IPS-11a (cell line): Measurements from ENCODE around the gene PTPRD.

Experiments
- H3K4me3 ChIP-seq: one replicate; pipeline ENCODE4 v1.5.1; 2013; ENCODE audit warnings: low read depth, low read length, control low read depth

Gene PTPRD

GRCh38 chr9:9790216-9790872, 822.5 kb downstream of the PTPRD start:
- H3K4me3 ChIP-seq = no peak overlapping the region

DNA sequence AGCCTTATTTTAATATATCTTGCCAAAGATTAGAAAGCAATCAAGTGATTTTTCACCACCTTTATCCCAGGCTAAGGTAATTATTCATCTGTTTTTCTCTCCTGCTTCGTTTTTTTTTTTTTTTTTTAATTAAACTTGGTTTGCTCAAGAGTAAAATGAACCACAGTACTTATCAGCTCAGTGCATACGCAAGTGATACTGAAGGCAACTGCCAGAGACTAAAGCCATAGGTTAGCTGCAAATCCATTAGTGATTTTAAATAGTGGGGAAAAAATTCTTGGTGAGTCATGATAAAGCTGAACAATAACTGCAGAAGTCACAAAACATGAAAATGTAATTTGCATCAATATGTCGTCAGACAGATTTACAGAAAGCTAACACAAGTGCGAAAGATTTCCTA, 829.1 kb downstream of the PTPRD start:
- no peak overlapping the region for H3K4me3 ChIP-seq

GRCh38 chr9:9783211-9783610, 829.6 kb downstream of the PTPRD start:
- no peak overlapping the region for H3K4me3 ChIP-seq

DNA sequence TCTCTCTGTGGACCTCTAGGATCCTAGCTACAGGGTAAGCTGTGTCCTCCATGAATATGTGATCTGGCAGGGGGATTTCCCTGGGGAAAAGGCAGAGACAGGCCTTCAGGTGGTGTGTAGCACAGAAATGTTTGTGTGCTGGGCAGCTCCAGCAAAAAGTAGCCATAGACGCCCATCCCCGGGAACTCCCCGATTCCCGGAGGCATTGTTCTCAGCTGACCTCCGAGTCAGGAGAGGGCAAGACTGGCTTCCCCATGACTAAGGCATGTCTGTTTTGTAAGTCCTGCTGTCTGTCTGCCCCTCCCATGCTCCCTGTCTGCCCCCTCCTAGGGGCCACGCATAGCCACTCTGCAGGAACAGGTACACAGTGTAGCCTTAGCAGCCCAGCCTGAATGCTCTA, 834.5 kb downstream of the PTPRD start:
- H3K4me3 ChIP-seq = no peak overlapping the region

DNA sequence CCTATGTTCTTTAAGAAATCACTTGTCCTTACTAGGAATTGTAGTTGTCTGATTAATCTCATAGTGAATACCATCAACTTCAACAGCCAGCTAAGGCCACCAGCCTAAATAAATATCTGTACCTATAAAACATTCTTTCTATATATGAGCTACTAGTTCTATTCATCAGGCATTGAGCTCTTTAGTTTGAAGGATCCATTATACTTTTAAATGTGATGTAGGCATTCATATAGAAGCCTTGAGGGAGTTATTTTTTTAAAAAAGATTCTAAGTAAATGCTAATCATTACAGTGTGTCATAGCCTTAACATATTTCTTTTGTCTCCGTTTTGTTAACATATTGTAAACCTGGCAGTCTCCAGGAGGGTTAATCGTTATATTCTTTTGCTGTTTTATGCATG, 838.3 kb downstream of the PTPRD start:
- no peak overlapping the region for H3K4me3 ChIP-seq

DNA sequence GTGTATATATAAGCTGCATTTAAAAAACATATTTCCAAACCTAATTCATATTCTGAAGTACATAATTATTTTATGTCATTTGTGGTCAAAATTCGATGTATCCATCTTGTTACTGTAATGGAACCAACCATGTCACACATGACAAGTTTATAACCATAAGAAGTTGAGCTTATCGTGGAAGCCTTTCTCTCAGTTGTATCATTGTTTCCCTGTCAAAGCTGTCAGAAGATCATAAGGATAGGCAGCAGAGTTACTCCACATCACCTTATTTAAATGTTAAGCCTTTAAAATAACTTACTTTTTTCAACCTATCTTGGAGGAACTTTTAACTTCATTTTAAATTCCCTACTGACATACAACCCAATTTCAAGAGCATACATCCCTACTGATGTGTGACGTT, 841.5 kb downstream of the PTPRD start:
- no peak overlapping the region for H3K4me3 ChIP-seq

- H3K4me3 ChIP-seq = no peak overlapping the region
Observed at GRCh38 chr9:9764821-9765220, 848.0 kb downstream of the PTPRD start.

DNA sequence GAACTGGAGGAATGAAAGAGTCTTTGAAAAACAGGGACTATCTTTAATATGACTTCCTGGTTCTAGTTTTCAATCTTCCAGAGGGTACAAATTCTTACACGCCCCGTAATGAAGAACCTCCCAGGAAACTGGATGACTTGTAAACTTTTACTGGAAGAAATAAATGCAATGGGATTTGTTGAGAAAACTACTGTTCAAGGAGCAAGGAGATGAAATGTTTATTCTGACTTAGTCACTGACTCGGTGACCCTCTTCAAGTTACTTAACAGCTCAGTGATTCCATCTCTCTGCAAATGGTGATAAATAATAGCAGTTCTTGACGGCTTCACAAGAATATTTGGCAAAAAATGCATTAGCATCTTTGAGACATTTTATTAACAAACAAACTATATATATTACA, 858.6 kb downstream of the PTPRD start:
- H3K4me3 ChIP-seq = no peak overlapping the region

DNA sequence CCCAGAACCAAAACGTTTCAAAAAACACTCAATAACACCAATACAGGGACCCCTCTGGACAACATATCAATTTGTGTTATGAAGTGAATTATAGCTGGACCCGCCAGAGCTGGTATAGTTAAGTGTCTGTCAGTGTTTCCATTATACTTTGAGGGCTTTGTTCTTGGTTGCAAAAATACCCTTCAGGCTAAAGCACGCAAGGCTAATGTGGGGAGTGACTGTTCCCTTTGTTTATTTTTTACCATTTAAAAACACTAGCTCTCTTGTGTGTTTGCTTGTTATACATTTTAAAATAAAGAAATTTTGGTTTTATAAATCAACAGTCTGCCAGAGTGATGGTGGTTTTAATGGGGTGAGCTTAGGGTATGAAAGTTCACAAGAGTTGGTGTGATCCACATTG, 859.5 kb downstream of the PTPRD start:
- H3K4me3 ChIP-seq = no peak overlapping the region

- H3K4me3 ChIP-seq = no peak overlapping the region
Observed at GRCh38 chr9:9752722-9753121, 860.1 kb downstream of the PTPRD start.

DNA sequence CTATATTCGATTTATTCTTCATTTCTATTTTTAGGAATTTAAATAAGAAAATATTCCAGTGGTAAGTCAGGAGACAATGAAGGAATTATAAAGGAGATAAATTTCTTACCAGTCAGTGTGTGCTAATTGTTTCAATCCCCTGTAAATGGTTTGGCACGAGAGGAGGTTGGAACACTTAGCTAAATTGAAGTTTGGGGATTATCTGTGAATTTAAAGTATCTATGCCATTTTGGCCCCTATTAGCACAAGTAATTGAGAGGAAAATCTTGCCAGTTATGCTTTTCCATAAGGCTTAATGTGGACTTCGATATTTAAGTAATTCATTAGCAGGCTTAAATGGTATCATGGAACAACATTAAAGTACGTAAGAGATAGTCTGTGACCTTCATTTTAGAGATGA, 860.8 kb downstream of the PTPRD start:
- H3K4me3 ChIP-seq = no peak overlapping the region

GRCh38 chr9:9750719-9751118, 862.1 kb downstream of the PTPRD start:
- H3K4me3 ChIP-seq = no peak overlapping the region

DNA sequence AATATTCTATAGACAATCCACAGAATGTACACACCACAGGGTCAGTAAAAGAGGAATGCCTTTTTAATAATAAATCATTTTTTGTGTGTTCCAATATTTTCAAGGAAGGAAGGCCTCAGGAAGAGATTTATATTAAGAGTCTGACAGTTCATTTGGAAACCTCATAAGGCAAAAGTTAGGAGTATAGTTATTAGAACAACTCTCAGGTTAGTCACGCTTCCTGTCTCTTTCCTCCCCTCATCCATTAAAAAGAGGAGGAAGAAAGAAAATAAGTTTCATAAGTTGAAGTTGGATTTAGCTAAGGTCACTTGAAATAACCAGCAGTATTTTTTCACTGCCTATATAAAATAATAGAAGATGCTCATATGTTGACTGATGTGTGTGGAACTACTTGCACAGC, 863.2 kb downstream of the PTPRD start:
- no peak overlapping the region for H3K4me3 ChIP-seq

GRCh38 chr9:9747787-9748186, 865.0 kb downstream of the PTPRD start:
- H3K4me3 ChIP-seq = no peak overlapping the region

DNA sequence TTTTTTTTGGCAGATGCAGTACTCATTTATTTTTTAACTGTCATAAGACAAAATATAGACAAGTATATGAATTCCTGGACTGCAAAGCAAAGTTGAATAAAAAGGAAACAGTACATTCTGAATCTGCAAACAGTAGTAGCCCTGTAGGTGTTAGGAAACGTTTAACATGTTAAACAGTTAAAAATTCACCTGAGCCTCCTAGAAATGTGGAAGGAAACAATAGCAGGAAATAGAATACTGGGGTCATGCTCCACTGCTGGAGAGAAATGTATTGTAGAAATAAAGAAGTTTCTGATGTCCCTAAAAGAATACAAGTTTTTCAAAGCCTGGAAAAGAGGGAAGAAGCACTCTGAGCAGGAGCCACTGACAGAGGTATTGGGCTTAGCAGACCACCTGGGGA, 866.0 kb downstream of the PTPRD start:
- H3K4me3 ChIP-seq = no peak overlapping the region

DNA sequence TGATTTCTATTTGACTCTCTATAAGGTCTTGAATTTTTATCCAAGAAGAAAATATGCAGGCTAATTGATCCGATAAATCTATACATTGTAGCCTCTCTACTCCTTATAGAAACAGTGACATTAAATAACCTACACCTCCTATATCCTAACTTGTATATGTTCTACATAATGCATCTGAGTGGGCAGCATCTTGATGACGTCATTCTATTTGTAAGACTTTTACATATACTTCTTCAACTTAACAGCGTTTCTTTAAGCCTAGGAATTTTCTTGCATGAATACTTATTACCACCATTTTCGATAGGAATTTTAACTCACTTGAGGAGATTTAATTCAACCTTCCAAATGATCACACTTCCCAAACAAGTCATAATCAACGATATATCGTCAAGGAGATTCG, 869.0 kb downstream of the PTPRD start:
- no peak overlapping the region for H3K4me3 ChIP-seq

DNA sequence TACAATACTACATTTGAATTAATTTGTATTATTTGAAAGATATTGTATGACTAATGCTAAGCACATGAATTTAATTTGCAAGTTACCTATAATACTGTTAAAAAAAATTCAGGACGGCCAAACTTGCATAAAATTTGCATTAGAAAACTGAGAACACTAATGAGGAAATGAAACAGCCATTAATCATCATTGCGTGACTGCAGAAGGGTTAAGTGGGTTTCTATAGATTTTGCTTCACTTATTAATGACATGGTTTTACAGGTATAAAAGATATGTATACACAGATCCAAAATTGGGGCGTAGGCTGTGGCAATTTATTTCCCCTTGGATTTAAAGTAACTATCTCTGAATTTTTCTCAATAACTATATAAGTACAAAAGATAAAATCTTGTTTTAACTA, 882.6 kb downstream of the PTPRD start:
- no peak overlapping the region for H3K4me3 ChIP-seq

- H3K4me3 ChIP-seq = no peak overlapping the region
Observed at GRCh38 chr9:9729082-9729481, 883.7 kb downstream of the PTPRD start.

DNA sequence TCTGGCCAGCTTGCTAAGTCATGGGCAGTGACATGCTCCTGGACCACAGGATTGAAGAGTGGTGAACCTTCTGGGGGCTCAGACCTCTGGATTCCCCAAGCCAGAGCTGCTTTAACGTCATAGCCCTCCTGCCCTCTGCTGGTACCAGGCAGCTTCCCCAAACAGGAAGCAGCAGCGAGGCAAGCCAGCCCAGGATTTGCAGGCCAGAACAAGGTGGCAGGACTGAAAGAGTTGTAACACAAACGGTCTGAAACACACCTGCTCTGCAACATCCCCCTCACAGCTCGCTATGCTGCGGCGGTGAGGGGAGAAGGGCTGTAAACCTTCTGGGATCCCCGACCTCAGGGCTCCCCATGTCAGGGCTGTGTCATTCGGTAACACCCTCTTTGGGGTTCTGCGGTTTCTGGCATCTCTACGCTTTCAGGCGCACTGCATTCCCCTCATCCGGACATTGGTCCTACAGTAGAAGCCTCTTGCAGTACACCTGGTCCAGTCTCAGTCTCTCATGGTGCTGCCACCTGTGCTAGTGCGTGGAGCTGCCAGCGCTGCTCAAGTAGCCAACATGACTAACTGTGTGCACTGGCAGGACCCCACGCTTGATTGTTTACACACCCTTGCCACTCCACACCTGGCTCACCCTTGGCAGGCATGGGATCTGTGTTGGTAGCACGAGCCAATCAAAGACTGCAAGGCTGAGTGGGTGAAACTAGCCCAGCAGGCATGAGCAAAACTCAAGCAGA, 893.3 kb downstream of the PTPRD start:
- H3K4me3 ChIP-seq = no peak overlapping the region

- no peak overlapping the region for H3K4me3 ChIP-seq
Observed at GRCh38 chr9:9718691-9719090, 894.1 kb downstream of the PTPRD start.

DNA sequence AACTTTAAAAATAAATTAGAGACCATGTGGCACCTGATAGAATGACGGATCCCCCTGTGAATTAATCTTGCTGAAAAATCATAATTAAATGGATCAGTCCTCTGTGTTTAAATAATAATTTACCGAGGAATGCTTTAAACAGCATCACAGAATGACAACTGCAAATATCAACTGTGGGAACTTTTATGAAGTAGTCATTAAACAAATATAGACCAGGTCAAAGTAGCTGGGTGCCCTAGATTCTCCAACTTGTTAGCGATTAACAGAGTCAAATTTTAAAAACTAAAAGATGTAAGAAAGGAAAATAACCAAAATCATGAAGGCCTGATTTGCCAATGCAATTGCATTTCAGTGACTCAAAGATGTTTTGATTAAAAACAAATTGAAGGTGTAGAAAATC, 933.4 kb downstream of the PTPRD start:
- no peak overlapping the region for H3K4me3 ChIP-seq

DNA sequence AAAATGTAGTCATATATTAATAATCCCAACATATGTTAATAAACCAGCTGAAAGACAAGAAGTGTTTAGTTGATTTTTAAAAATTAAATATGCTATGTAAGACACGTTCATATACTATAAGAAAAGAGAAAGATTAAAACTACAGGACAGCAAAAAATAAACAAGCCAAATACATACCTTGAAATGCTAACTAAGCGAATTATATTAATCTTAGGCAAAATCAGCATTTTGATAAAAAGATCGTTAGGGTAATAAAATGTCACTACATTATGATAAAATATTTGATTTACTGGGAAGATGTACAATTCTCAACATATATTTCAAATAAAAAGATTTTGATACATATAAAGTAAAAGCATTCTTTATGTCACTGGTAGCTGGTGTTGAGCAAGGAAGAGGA, 938.3 kb downstream of the PTPRD start:
- no peak overlapping the region for H3K4me3 ChIP-seq

GRCh38 chr9:9670454-9670853, 942.3 kb downstream of the PTPRD start:
- H3K4me3 ChIP-seq = no peak overlapping the region
